Measurements from ENCODE around the gene GRK3.

DNA sequence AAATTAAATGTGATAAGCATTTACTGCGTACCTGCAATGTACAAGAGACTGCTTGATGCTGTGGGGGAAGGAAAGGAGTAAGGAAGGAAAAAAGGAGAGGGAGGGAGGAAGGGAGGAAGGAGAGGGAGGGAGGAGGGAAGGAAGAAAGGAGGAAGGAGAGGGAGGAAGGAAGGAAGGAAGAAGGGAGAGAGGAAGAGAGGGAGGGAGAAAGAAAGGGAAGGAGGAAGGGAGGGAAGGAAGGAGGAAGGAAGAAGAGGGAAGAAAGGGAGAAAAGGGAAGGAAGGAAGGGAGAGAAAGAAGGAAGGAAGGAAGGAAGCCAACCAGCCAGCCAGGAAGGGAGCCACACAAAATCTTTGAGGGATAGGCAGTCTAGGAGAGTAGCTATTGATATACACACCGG is 133.5 kb downstream of the GRK3 start:
- TF ChIP-seq, protein P1, sequence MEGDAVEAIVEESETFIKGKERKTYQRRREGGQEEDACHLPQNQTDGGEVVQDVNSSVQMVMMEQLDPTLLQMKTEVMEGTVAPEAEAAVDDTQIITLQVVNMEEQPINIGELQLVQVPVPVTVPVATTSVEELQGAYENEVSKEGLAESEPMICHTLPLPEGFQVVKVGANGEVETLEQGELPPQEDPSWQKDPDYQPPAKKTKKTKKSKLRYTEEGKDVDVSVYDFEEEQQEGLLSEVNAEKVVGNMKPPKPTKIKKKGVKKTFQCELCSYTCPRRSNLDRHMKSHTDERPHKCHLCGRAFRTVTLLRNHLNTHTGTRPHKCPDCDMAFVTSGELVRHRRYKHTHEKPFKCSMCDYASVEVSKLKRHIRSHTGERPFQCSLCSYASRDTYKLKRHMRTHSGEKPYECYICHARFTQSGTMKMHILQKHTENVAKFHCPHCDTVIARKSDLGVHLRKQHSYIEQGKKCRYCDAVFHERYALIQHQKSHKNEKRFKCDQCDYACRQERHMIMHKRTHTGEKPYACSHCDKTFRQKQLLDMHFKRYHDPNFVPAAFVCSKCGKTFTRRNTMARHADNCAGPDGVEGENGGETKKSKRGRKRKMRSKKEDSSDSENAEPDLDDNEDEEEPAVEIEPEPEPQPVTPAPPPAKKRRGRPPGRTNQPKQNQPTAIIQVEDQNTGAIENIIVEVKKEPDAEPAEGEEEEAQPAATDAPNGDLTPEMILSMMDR (IDR thresholded peaks at IDR 0.05): no peak
- TF ChIP-seq POLR2A (IDR thresholded peaks at IDR 0.05): no peak

Data from thyroid gland (tissue), 4 donors.